Lower lobe of right lung (tissue), 2 donors: Measurements from ENCODE around the gene PEX5. TPM values are rescaled to one million over a fixed set of nuclear protein-coding genes. Genes with fewer than 3 reads are reported as not detected.

Source experiments
- ATAC-seq, 2 donors: fragments of 200-7000 bp; cut with Tn5 transposase; one replicate each; pipeline ENCODE4 v1.9.1; 2020 to 2022; ENCODE audit warnings: mild to moderate bottlenecking in 2 of 2, moderate library complexity in 2 of 2
- DNase-seq: peaks from one replicate; pipeline ENCODE4 v3.0.0-alpha.2; 2020
- H3K27ac ChIP-seq: fragments of 200-600 bp; one replicate; pipeline ENCODE4 v1.8.0; 2022
- H3K27me3 ChIP-seq: fragments of 200-600 bp; one replicate; pipeline ENCODE4 v1.8.0; 2022; ENCODE audit warnings: low read depth
- H3K36me3 ChIP-seq: fragments of 200-600 bp; one replicate; pipeline ENCODE4 v1.8.0; 2022; ENCODE audit warnings: mild to moderate bottlenecking
- H3K4me1 ChIP-seq: fragments of 200-600 bp; one replicate; pipeline ENCODE4 v1.8.0; 2022
- H3K4me3 ChIP-seq: fragments of 200-600 bp; one replicate; pipeline ENCODE4 v1.8.0; 2022; ENCODE audit warnings: mild to moderate bottlenecking
- H3K9me3 ChIP-seq: fragments of 200-600 bp; one replicate; pipeline ENCODE4 v1.8.0; 2022
- intact Hi-C: fragments of 100-400 bp; cut with DNase I; formaldehyde crosslinking; loops from one replicate; pipeline ENCODE4 v1.11.0; 2022
- total RNA-seq: library from RNA; stranded (reverse); fragmentation: NEBNext Ultra II Directional; extraction: Animal tissue kit (Norgen Biotek cat#: 25700); gene quantifications from one replicate; pipeline ENCODE4 v1.2.1, GENCODE V29; 2021
- TF ChIP-seq, protein P1 (sequence below): fragments of 200-600 bp; IDR thresholded peaks from one replicate; pipeline ENCODE4 v1.8.0; 2022; ENCODE audit warnings: antibody characterized with exemption, mild to moderate bottlenecking
- donor health status: DM: no; HTN: yes; CAD: no; lungs with severe emphysema.

The PEX5 gene
- total RNA-seq, 1 donor from 2014 or later = 47.8 TPM

DNA sequence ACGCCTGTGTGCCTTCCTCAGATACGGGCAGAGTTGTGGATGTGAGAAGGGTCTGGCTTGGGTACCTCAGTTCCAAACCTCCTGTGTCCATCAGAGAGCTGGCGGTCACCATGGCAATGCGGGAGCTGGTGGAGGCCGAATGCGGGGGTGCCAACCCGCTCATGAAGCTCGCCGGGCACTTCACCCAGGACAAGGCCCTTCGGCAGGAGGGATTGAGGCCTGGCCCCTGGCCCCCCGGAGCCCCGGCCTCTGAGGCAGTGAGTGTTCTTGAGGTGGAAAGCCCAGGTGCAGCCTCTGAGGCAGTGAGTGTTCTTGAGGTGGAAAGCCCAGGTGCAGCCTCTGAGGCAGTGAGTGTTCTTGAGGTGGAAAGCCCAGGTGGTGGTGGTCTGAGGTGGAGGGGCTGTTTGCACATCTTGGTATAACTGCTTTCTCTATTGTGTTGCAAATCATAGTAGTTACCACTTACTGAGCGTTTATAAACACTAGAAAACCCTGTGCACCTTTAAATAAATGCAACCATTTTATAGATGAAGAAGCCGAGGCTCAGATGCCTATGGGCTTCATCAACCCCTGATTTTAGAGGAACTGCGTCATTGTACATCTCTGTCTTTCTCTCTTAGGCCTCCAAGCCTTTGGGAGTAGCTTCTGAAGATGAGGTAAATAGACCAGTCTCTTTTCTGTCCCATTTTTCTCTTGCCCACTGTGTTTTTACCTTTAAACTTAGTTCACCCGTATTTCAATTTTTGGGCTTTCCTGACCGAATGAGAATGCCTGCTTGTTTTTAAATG is 976 bp downstream of the PEX5 start:
- peak overlapping the region; percentile 94 for H3K27ac ChIP-seq
- ATAC-seq (peak; percentile 9 to 17), DNase-seq (peak; percentile 58)
- peaks cover 28% of the 10 kb centered on the region for H3K36me3 ChIP-seq
- TF ChIP-seq, protein P1, sequence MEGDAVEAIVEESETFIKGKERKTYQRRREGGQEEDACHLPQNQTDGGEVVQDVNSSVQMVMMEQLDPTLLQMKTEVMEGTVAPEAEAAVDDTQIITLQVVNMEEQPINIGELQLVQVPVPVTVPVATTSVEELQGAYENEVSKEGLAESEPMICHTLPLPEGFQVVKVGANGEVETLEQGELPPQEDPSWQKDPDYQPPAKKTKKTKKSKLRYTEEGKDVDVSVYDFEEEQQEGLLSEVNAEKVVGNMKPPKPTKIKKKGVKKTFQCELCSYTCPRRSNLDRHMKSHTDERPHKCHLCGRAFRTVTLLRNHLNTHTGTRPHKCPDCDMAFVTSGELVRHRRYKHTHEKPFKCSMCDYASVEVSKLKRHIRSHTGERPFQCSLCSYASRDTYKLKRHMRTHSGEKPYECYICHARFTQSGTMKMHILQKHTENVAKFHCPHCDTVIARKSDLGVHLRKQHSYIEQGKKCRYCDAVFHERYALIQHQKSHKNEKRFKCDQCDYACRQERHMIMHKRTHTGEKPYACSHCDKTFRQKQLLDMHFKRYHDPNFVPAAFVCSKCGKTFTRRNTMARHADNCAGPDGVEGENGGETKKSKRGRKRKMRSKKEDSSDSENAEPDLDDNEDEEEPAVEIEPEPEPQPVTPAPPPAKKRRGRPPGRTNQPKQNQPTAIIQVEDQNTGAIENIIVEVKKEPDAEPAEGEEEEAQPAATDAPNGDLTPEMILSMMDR = no peak
- H3K4me1 ChIP-seq = peaks cover 28% of the 10 kb centered on the region
- H3K27me3 ChIP-seq = no peaks in the 10 kb centered on the region
- no peaks in the 10 kb centered on the region for H3K9me3 ChIP-seq
- H3K4me3 ChIP-seq = peak overlapping the region; percentile 96
- intact Hi-C loops = no loop called here

DNA sequence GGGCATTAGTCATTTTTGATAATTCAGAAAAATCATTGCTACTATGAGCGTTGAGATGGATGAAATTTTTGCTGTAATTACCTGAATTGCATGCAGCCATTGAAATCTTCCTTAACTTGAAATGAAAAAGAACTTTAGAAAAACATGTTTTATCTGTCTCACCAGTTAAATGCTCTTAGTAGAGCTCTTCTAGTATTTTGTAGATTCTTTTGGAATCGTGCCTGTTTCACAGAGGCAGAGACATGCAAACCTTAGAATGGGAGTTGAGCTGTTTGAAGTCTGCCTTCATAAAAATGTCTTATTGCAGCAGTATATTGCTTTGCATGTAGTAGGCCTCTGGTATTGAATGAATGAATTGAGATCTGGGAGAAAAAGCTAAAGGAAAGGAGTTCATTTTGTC is 4.2 kb downstream of the PEX5 start:
- DNase-seq = no peak
- Histone ChIP-seq H3K27me3 (no peaks in the 10 kb centered on the region), H3K9me3 (no peaks in the 10 kb centered on the region), H3K4me1 (peaks cover 18% of the 10 kb centered on the region), H3K36me3 (peaks cover 35% of the 10 kb centered on the region), H3K27ac (no peak overlapping the region), H3K4me3 (no peak overlapping the region)
- TF ChIP-seq, protein P1 = no peak
- ATAC-seq = no peak
- intact Hi-C loops = no loop called here

DNA sequence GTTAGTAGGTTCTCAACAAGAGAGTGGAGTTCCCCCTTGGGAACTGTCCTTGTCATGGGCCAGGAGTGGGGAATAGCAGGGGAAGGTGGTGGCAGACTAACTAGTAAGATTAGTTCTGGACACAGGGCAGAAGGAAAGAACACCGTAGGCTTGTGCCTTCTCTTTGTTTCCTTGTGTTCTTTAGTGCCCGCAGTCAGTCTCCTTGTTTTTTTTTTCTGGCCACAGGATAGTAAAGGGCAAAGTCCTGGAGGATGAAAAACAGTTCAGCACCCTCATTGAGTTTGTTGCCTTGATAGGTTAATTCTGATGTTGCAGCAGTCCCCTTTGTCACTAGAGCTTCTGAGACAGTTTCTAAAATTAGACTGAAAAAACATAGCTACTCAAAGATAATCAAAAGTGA is 8.4 kb downstream of the PEX5 start:
- ATAC-seq = peak in 1 of 2 donors; percentile 35
- Histone ChIP-seq H3K27ac (no peak overlapping the region), H3K9me3 (no peaks in the 10 kb centered on the region), H3K4me1 (no peaks in the 10 kb centered on the region), H3K36me3 (peaks cover 38% of the 10 kb centered on the region), H3K27me3 (no peaks in the 10 kb centered on the region), H3K4me3 (no peak overlapping the region)
- intact Hi-C loops = no loop called here
- no peak for DNase-seq
- TF ChIP-seq, protein P1 = no peak

DNA sequence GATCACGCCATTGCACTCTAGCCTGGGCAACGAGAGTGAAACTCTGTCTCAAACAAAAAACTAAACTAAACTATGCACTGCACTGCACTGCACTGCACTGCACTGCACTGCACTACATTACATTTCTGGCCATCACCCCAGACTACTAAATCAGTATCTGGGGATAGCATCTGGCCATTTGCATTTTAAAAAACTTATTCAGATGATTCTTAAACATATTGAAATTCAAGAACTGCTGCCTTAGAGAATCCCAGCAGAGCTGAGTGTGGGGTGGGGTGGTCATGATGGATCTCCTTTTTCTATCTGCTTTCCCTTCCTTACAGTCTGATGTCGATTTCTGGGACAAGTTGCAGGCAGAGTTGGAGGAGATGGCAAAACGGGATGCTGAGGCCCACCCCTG is 13.6 kb downstream of the PEX5 start:
- Histone ChIP-seq H3K9me3 (no peaks in the 10 kb centered on the region), H3K4me3 (no peak overlapping the region), H3K27me3 (no peaks in the 10 kb centered on the region), H3K27ac (no peak overlapping the region), H3K4me1 (no peaks in the 10 kb centered on the region), H3K36me3 (peaks cover 75% of the 10 kb centered on the region)
- no peak for ATAC-seq
- TF ChIP-seq, protein P1 = no peak
- no peak for DNase-seq
- intact Hi-C loops = no loop called here

DNA sequence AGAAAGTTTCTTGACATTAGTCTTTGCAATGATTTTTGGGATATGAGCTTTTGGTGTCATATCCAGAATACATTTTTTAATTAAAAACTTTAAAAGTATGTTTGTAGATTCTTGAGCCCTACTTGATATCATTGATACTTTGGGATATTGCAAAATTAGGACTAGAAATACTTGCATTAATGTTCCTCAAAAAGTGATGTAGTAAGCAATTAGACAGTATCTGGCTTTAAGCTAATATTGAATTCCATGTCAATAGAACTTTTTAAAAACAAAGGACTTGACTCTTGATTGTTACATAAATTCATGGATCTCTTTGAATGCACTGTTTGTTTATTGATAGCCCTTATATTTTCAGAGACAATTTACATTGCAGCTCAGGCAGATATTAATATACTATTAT is 15.6 kb downstream of the PEX5 start:
- Histone ChIP-seq H3K9me3 (no peaks in the 10 kb centered on the region), H3K4me3 (no peak overlapping the region), H3K27me3 (no peaks in the 10 kb centered on the region), H3K4me1 (no peaks in the 10 kb centered on the region), H3K36me3 (peaks cover 86% of the 10 kb centered on the region), H3K27ac (no peak overlapping the region)
- no peak for ATAC-seq
- intact Hi-C loops = no loop called here
- DNase-seq = no peak
- TF ChIP-seq, protein P1 = no peak
